HL-60/S4 treated with phorbol 12-myristate 13-acetate at 8.2 ng/mL for 4 days and 3 days (cell line): ENCODE data around the gene KCNQ4.

Experiments
- in situ Hi-C: fragments of 300-500 bp; cut with MboI; formaldehyde crosslinking; loops from 2 replicates; pipeline ENCODE4 v1.15.0; 2022; ENCODE audit warnings: low sequenced_read_pairs

The KCNQ4 gene

GRCh38 chr1:40886318-40887011, 102.9 kb downstream of the KCNQ4 start:
- in situ Hi-C loops = no loop called here

GRCh38 chr1:40887012-40887378, 103.4 kb downstream of the KCNQ4 start:
- in situ Hi-C loops = no loop called here

- in situ Hi-C loops = no loop called here
These were observed 104.1 kb downstream of the KCNQ4 start for GRCh38 chr1:40887652-40888051.
